PC-3 (cell line): Measurements from ENCODE around the gene IL20RA.

Experiments used
- EZH2phosphoT487 ChIP-seq: fragments of 300-600 bp; sonication (generic); IDR thresholded peaks from 2 replicates; pipeline ENCODE4 v1.6.1; 2018; ENCODE audit warnings: mild to moderate bottlenecking, antibody characterized with exemption, low read length, borderline replicate concordance
- TF ChIP-seq, protein P1 (sequence below): fragments of 300-600 bp; sonication (generic); conservative IDR thresholded peaks from 2 replicates; pipeline ENCODE4 v1.5.1; 2017; ENCODE audit warnings: antibody characterized with exemption, low read depth, mild to moderate bottlenecking, low read length

DNA sequence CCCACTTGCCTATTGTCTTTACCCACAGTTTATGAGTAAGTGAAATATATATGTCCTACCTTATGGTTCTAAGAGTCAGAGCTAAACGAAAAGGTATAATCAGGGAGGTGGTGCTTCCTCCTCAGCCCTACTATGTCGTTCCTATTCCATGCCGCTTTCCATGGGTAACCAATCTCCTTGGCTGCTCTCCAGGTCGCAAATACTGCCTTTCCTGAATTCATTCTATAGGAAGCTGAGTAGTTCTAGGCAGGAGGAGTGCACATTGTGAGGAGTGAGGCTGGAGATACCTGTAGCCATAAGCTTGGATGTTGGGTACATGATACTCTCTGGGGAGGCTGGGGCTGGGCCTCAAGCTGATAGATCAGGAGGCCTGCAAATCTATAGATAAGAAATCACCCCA lies 5.8 kb downstream of the IL20RA start:
- TF ChIP-seq EZH2phosphoT487: no peak
- TF ChIP-seq, protein P1, sequence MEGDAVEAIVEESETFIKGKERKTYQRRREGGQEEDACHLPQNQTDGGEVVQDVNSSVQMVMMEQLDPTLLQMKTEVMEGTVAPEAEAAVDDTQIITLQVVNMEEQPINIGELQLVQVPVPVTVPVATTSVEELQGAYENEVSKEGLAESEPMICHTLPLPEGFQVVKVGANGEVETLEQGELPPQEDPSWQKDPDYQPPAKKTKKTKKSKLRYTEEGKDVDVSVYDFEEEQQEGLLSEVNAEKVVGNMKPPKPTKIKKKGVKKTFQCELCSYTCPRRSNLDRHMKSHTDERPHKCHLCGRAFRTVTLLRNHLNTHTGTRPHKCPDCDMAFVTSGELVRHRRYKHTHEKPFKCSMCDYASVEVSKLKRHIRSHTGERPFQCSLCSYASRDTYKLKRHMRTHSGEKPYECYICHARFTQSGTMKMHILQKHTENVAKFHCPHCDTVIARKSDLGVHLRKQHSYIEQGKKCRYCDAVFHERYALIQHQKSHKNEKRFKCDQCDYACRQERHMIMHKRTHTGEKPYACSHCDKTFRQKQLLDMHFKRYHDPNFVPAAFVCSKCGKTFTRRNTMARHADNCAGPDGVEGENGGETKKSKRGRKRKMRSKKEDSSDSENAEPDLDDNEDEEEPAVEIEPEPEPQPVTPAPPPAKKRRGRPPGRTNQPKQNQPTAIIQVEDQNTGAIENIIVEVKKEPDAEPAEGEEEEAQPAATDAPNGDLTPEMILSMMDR: no peak
